ENCODE data around the gene COASY.

Gene COASY

GRCh38 chr17:42561897-42562387 is at the start of gene COASY:
Gene COASY, plus strand, starts transcription at chr17:42562148. Its CDS starts 475 bp downstream, at chr17:42562623.
- intact Hi-C loops (cut with DNase I) = no loop called here
- peak; percentile 88 to 99 (median 94) for DNase-seq

GRCh38 chr17:42512246-42512645 is 49.7 kb upstream of the COASY start:
- DNase-seq = peak in 2 of 10 donors; percentile 12 to 29
- intact Hi-C loops (cut with DNase I) = loop anchor here (10.0 kb wide), 1 partner anchor 47 kb away; no protein-coding TSS in a partner anchor

GRCh38 chr17:42512733-42513251 is 49.2 kb upstream of the COASY start:
- intact Hi-C loops (cut with DNase I) = loop anchor here (10.0 kb wide), 1 partner anchor 48 kb away; no protein-coding TSS in a partner anchor
- DNase-seq = peak in 2 of 10 donors; percentile 20 to 60

- peak in 1 of 10 donors; percentile 49 for DNase-seq
- intact Hi-C loops (cut with DNase I) = loop anchor here (10.0 kb wide), 1 partner anchor 49 kb away; no protein-coding TSS in a partner anchor
Observed at GRCh38 chr17:42513686-42514085, 48.3 kb upstream of the COASY start.

- intact Hi-C loops (cut with DNase I) = loop anchor here (10.0 kb wide), 1 partner anchor 49 kb away; no protein-coding TSS in a partner anchor
- DNase-seq = peak in 2 of 10 donors; percentile 31 to 38
Observed at GRCh38 chr17:42514279-42514678, 47.7 kb upstream of the COASY start.

- peak in 2 of 10 donors; percentile 5 to 19 for DNase-seq
- intact Hi-C loops (cut with DNase I) = loop anchor here (10.0 kb wide), 1 partner anchor 50 kb away; no protein-coding TSS in a partner anchor
Observed at GRCh38 chr17:42514867-42515266, 47.1 kb upstream of the COASY start.

- intact Hi-C loops (cut with DNase I) = loop anchor here (10.0 kb wide), 1 partner anchor 53 kb away; no protein-coding TSS in a partner anchor
- DNase-seq = peak; percentile 58 to 97 (median 83)
Observed at GRCh38 chr17:42517516-42517915, 44.4 kb upstream of the COASY start.

GRCh38 chr17:42518046-42518754 is 43.7 kb upstream of the COASY start:
- DNase-seq = peak in 5 of 10 donors; percentile 17 to 90 (median 54)
- intact Hi-C loops (cut with DNase I) = loop anchor here (10.0 kb wide), 1 partner anchor 53 kb away; no protein-coding TSS in a partner anchor

GRCh38 chr17:42518755-42519545 is 43.0 kb upstream of the COASY start:
- intact Hi-C loops (cut with DNase I) = loop anchor here (10.0 kb wide), 1 partner anchor 54 kb away; no protein-coding TSS in a partner anchor
- peak in 1 of 10 donors; percentile 78 for DNase-seq

GRCh38 chr17:42519546-42520491 is 42.1 kb upstream of the COASY start:
- DNase-seq = peak; percentile 64 to 94 (median 70)
- intact Hi-C loops (cut with DNase I) = loop anchor here (5.0 to 10.0 kb wide), 3 partner anchors 55 to 208 kb away; no protein-coding TSS in a partner anchor

GRCh38 chr17:42520540-42520951 is 41.4 kb upstream of the COASY start:
- peak in 2 of 10 donors; percentile 20 to 52 for DNase-seq
- intact Hi-C loops (cut with DNase I) = loop anchor here (5.0 to 10.0 kb wide), 2 partner anchors 116 to 208 kb away; no protein-coding TSS in a partner anchor

GRCh38 chr17:42521036-42521435 is 40.9 kb upstream of the COASY start:
- DNase-seq = peak in 2 of 10 donors; percentile 10 to 15
- intact Hi-C loops (cut with DNase I) = loop anchor here (5.0 to 10.0 kb wide), 2 partner anchors 116 to 209 kb away; no protein-coding TSS in a partner anchor

GRCh38 chr17:42521666-42522262 is 40.2 kb upstream of the COASY start:
- DNase-seq = peak in 2 of 10 donors; percentile 61 to 62
- intact Hi-C loops (cut with DNase I) = loop anchor here (5.0 to 10.0 kb wide), 2 partner anchors 117 to 209 kb away; no protein-coding TSS in a partner anchor

- DNase-seq = peak in 1 of 10 donors; percentile 63
- intact Hi-C loops (cut with DNase I) = loop anchor here (5.0 to 10.0 kb wide), 2 partner anchors 118 to 210 kb away; no protein-coding TSS in a partner anchor
Observed at GRCh38 chr17:42522263-42522790, 39.6 kb upstream of the COASY start.

GRCh38 chr17:42522798-42523278 is 39.1 kb upstream of the COASY start:
- intact Hi-C loops (cut with DNase I) = loop anchor here (5.0 to 10.0 kb wide), 2 partner anchors 118 to 211 kb away; no protein-coding TSS in a partner anchor

GRCh38 chr17:42525221-42525620 is 36.7 kb upstream of the COASY start:
- DNase-seq = peak in 2 of 10 donors; percentile 5 to 6
- intact Hi-C loops (cut with DNase I) = loop anchor here (5.0 to 10.0 kb wide), 2 partner anchors 120 to 203 kb away; no protein-coding TSS in a partner anchor

More at GRCh38 chr17:42522798-42523278, 39.1 kb upstream of the COASY start:
- peak in 2 of 10 donors; percentile 53 to 55 for DNase-seq

GRCh38 chr17:42526031-42526444 is 35.9 kb upstream of the COASY start:
- peak in 1 of 10 donors; percentile 37 for DNase-seq
- intact Hi-C loops (cut with DNase I) = loop anchor here (5.0 to 10.0 kb wide), 2 partner anchors 121 to 204 kb away; no protein-coding TSS in a partner anchor
